ENCODE results near the gene ENG.
"Not testable (repeated sequence)": the region's sequence is repeated elsewhere in the genome, so short reads cannot be mapped to it uniquely, and the experiment has no call there.

ENG gene

GRCh38 chr9:127793093-127793708 lies 61.3 kb downstream of the ENG start:
- no peak for DNase-seq (ENCODE audit: low spot score)

GRCh38 chr9:127792417-127793031 lies 61.9 kb downstream of the ENG start:
- DNase-seq (ENCODE audit: low spot score): peak; percentile 41

GRCh38 chr9:127791085-127791484 lies 63.4 kb downstream of the ENG start:
- DNase-seq (ENCODE audit: low spot score): no peak

GRCh38 chr9:127790094-127790855 lies 64.2 kb downstream of the ENG start:
- no peak for DNase-seq (ENCODE audit: low spot score)

- DNase-seq (ENCODE audit: low spot score): no peak
Observed at GRCh38 chr9:127789179-127789578, 65.3 kb downstream of the ENG start.

DNA sequence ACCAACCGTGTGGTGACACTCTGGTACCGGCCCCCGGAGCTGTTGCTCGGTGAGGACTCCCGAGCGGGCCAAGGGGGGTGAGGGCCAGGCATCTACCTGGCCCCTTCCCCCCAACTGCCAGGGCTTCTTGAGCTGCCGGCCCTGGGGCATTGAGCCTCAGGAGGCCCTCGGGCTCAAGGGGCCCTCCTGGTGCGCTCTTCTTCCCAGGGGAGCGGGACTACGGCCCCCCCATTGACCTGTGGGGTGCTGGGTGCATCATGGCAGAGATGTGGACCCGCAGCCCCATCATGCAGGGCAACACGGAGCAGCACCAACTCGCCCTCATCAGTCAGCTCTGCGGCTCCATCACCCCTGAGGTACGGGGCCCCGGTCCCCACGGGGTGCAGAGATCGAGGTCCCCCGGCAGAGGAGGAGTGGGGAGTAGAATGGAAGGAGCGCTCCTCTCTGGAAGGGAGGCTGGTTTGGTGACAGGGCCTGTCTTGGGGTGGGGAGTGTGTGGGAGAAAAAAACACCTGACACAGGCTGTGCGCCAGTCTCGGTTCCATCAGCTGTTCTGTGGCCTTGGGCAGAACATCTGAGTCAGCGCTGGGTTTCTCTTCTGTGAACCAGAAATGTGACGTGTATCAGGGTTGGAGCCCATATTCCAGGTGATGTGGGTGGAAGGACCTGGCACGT lies 66.0 kb downstream of the ENG start:
- no peak for DNase-seq (ENCODE audit: low spot score)

GRCh38 chr9:127786773-127787104 lies 67.7 kb downstream of the ENG start:
- DNase-seq (ENCODE audit: low spot score): peak; percentile 53

DNA sequence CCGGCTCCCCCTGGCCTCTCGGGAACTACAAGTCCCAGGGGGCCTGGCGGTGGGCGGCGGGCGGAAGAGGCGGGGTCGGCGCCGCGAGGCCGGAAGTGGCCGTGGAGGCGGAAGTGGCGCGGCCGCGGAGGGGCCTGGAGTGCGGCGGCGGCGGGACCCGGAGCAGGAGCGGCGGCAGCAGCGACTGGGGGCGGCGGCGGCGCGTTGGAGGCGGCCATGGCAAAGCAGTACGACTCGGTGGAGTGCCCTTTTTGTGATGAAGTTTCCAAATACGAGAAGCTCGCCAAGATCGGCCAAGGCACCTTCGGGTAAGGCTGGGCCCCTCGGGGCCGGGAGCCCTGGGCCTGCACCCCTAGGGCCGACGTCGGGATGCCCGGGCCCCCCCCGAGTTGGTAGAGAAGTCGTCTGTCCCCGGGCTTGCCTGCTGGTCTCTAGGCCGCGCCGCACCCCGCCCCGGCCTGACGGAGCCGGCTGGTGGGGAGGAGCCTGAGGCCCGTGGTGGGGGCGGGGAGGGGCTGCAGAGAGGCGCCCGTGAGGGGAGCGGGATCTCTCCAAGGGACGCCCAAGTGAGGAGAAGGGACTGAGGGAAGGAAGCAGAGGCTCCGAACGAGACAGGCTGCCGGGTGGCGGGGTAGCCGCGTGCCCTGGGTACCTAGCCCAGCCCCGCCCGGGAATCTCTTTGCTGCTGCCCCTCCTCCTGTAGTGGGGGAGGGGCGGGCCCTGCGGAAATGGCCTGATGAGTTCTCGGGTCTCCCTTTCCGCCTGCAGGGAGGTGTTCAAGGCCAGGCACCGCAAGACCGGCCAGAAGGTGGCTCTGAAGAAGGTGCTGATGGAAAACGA lies 68.3 kb downstream of the ENG start, which contains the start of gene CDK9:
TSS of gene CDK9 (plus strand) at position 102 of the 840 bp plus-strand sequence. CDS start at position 217, 115 bp downstream.
- peak; percentile 91 for DNase-seq (ENCODE audit: low spot score)

DNA sequence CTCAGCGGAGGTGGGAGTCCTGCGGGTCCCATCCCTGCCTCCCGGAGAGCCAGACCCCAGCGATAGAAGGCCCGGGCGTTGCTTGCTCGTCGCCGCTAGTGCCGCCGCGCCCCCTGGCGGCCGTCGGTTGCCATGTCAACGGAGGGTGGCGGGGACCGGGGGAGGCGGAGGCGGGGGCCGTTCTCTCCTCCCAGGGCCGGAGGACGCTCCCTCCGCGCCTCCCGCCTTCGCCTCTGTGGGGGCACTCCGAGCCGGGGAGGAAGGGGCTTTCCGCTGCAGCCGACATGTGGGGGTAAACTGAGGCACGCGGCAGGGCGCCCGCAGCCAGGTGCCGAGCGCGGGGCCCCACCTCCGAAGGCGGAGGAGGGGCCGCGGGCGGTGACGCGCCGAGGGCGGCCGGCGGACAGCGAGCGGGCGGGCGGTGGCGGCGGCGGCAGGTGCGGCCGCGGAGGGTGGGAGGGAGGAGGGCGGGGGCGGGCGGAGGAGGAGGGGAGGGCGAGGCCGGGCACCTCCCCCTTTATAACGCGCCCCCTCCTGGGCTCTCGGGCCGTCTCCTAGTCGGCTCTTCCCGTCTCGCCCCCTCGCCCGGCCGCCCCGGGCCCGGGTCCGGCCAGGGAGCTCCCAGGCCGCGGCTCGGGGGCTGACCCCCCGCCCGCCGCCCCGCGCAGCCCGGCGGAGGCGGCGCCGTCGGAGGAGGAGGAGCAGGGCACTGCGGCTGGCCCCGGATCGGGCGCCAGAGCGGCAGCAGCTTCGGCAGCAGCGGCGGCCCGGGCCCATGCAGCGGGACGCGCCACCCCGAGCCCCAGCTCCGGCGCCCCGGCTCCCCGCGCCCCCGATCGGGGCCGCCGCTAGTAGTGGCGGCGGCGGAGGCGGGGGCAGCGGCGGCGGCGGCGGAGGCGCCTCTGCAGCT lies 69.2 kb downstream of the ENG start:
- peak; percentile 89 for DNase-seq (ENCODE audit: low spot score)

- DNase-seq (ENCODE audit: low spot score): no peak
Observed at GRCh38 chr9:127783111-127784008, 71.1 kb downstream of the ENG start.

GRCh38 chr9:127781806-127782205 lies 72.7 kb downstream of the ENG start:
- no peak for DNase-seq (ENCODE audit: low spot score)

GRCh38 chr9:127780909-127781308 lies 73.5 kb downstream of the ENG start:
- not testable (repeated sequence) for DNase-seq (ENCODE audit: low spot score)

DNA sequence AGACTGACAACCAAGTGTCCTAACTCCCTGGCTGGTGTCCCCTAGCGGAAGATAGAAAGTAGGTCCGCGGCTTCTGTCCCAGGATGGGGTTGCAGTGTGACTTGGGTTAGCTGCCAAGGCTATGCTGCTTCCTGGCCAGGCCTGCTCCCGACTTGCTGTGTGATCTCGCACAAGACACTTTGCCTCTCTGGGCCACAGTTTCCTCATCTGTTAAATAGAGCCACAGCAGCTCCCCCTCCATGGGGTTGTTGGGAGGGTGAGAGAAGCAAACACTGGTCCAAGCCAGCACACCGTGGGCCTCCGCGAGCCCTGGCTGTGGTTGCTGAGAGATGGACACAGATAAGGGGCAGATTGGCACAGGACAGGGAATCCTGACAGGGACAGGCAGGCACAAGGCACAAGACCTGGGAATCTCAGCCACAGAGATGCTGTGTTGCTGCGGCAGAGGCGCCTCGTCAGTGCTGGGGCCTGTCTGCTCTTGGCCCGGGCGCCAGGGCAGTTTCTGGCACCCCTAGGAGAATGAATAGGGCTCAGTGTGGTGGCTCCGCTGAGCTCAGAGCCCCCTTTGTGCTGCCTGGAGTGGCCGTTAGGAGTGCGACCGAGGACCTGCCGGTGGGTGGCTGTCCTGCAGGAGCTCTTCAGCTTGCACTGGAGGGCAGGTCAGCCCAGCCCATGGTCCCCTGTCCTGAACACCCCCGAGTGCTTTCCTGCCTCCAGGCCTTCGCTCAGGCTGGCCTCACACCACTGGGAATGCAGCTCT lies 74.2 kb downstream of the ENG start:
- DNase-seq (ENCODE audit: low spot score): no peak

- no peak for DNase-seq (ENCODE audit: low spot score)
Observed at GRCh38 chr9:127779136-127779981, 75.1 kb downstream of the ENG start.

DNA sequence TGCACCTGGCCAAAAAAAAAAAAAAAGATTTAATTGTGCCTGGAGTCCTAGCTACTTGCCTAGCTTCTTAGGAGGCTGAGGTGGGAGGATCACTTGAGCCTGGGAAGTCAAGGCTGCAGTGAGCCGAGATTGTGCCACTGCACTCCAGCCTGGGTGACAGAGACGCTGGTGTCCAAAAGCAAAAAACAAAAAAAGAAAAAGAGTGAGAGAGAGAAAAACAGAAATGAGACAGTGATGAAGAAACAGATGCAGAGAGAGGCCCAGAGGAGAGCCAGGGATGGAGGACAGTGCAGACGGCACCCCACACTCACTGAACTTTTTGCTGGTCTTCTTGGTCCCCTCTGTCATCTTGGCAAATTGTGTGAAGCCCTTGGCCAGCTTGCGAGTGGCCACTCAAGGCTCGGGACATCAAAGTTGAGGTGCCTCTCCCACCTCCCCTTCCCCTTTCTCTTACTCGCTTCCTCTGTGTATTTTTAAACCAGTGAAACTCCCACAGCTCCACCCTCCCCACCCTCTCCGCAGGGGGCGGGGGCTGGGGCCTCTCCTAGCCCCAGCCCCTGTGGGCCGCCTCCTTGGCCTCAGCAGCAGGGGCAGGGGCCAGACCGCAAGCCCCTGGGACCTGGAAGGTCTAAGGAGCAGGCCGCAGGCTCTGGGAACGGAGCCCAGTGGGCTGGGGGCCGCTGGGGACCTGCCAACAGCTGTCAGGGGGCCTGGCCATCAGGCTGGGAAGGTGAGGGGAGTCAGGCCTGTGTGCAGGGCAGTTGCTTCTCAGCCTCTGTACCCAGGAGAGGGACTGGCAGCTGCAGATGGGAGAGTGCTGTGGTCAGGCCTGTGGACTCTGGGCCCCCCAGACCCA lies 76.0 kb downstream of the ENG start, which contains the start of gene SH2D3C:
TSS of gene SH2D3C (minus strand) at position 387 of the 856 bp plus-strand sequence. CDS start at position 348, 39 bp downstream.
- no peak for DNase-seq (ENCODE audit: low spot score)

DNA sequence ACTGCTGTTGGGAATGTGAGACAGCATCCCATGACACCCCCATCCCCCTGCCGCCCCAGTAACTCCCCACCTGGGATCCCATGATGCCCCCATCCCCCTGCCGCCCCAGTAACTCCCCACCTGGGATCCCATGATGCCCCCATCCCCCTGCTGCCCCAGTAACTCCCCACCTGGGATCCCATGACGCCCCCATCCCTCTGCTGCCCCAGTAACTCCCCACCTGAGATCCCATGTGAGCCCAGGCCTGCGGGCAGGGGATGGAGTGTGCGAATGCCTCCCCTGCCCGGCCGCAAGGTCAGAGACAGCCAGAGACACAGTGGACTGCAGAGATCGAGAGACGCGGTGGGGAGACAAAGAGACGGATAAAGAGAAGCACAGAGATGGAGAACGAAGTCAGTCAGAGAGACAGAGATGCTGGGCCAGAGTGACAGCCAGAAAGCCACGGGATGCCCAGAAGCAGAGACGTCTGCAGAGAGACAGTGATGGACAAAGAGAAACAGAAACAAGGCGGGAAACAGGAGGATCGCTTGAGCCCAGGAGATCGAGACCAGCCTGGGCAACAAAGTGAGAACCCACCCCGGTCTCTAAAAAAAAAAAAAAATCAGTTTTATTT lies 77.0 kb downstream of the ENG start:
- DNase-seq (ENCODE audit: low spot score): no peak
